Pancreas (tissue), 10 donors: ENCODE data around the gene TPPP3. TPM values are rescaled to one million over a fixed set of nuclear protein-coding genes. Genes with fewer than 3 reads are reported as not detected.
A peak's percentile ranks its signal among the peaks of the same experiment; 100 is the strongest.
"Not testable (repeated sequence)": the region's sequence is repeated elsewhere in the genome, so short reads cannot be mapped to it uniquely, and the experiment has no call there.

Source experiments
- ATAC-seq, 4 donors: fragments of 200-7000 bp; cut with Tn5 transposase; one replicate each; pipeline versions ENCODE4 v1.8.0 to v1.9.1; 2020; ENCODE audit warnings: mild to moderate bottlenecking in 4 of 4, moderate library complexity in 4 of 4
- DNase-seq, 6 donors: peaks; one replicate each; pipeline ENCODE4 v3.0.0-alpha.2; 2020
- FAIRE-seq: peaks from 2 replicates; lab custom pipeline; 2012; peaks lifted over from hg19 to GRCh38; lab: Jason Lieb, UNC
- H3K27ac ChIP-seq, 4 donors: fragments of 200-600 bp; sonication (generic); 1 replicate in 3 of 4; 2 replicates in 1 of 4; pipeline versions ENCODE4 v1.5.0 to v1.8.0; 2020
- H3K27me3 ChIP-seq, 4 donors: fragments of 200-600 bp; one replicate each; pipeline ENCODE4 v1.8.0; 2021
- H3K36me3 ChIP-seq, 3 donors: fragments of 200-600 bp; sonication (generic) in 1 of 3; one replicate each; pipeline versions ENCODE4 v1.5.0 to v1.8.0; 2020 to 2021
- H3K4me1 ChIP-seq, 3 donors: fragments of 200-600 bp; one replicate each; pipeline ENCODE4 v1.8.0; 2021
- H3K4me3 ChIP-seq, 4 donors: fragments of 200-600 bp; sonication (generic) in 2 of 4; one replicate each; pipeline versions ENCODE4 v1.5.0 to v1.8.0; 2020 to 2021
- H3K9me3 ChIP-seq, 4 donors: fragments of 200-600 bp; one replicate each; pipeline ENCODE4 v1.8.0; 2021
- WGBS, 2 donors: extraction: QIAGEN DNeasy Blood & Tissue Kit; methylation state at CpG; one replicate each; pipeline ENCODE4 v1.1.7; 2013; 5-methylcytosine and 5-hydroxymethylcytosine counted together
- intact Hi-C, 3 donors: fragments of 100-400 bp; cut with DNase I; formaldehyde crosslinking; loops; one replicate each; pipeline versions ENCODE4 v1.11.1 to v1.14.2; 2022
- polyA plus RNA-seq, 2 donors: library from polyadenylated mRNA; stranded (reverse); fragments of 200-250 nt; gene quantifications; one replicate each; pipeline ENCODE4 v1.2.3, GENCODE V29; 2013
- total RNA-seq, 6 donors: library from RNA; stranded (reverse); fragmentation: NEBNext Ultra II Directional in 4 of 6; extraction: Animal tissue kit (Norgen Biotek cat#: 25700) in 4 of 6; gene quantifications; one replicate each; pipeline versions ENCODE4 v1.2.1 to v1.2.4, GENCODE V29; 2021 to 2023
- TF ChIP-seq, protein P1 (sequence below), 4 donors: fragments of 200-600 bp; sonication (generic) in 3 of 4; IDR thresholded peaks; one replicate each; pipeline versions ENCODE4 v1.5.0 to v1.8.0; 2021; ENCODE audit warnings: antibody characterized with exemption in 4 of 4
- donor health status: healthy with polysubstance abuse.
- donor health status: DM: no; HTN: no; CAD: no; lungs with moderate emphysema.
- donor health status: DM: no; HTN: no; CAD: no.
- donor health status: control.
- donor health status: control.
- donor health status: Bipolar disorder and iron deficiency.
- donor health status: DM: yes; HTN: yes; CAD: no.
- donor health status: DM: no; HTN: no; CAD: no.
- donor health status: DM: no; HTN: no; CAD: no.
- donor health status: DM: yes; HTN: yes; CAD: no.

Gene TPPP3
- total and polyA plus RNA-seq, 8 donors, result 4.5 to 76.2 (median 10.6) TPM

DNA sequence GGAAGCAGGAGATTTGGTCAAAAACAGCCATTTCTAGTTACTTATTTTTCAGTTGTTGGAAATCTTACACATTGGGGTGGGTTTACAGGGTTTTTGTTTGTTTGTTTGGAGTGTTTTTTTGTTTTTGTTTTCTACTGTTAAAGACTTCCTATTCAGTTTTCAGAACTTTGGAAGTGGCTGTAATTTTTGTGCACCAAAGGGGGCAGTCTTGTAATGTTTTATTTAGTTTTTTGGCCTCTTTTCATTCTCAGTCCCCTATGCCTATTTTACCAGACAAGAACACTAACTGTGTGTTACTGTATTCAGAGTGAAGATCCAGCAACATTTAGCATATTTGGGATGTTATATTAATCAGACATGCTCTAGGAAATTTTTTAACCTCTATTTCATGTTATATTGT lies 20.6 kb downstream of the TPPP3 start:
- Histone ChIP-seq H3K9me3 (no peaks in the 10 kb centered on the region), H3K4me3 (no peak overlapping the region), H3K4me1 (no peaks in the 10 kb centered on the region), H3K36me3 (no peaks in the 10 kb centered on the region), H3K27ac (no peak overlapping the region), H3K27me3 (no peaks in the 10 kb centered on the region)
- TF ChIP-seq, protein P1, sequence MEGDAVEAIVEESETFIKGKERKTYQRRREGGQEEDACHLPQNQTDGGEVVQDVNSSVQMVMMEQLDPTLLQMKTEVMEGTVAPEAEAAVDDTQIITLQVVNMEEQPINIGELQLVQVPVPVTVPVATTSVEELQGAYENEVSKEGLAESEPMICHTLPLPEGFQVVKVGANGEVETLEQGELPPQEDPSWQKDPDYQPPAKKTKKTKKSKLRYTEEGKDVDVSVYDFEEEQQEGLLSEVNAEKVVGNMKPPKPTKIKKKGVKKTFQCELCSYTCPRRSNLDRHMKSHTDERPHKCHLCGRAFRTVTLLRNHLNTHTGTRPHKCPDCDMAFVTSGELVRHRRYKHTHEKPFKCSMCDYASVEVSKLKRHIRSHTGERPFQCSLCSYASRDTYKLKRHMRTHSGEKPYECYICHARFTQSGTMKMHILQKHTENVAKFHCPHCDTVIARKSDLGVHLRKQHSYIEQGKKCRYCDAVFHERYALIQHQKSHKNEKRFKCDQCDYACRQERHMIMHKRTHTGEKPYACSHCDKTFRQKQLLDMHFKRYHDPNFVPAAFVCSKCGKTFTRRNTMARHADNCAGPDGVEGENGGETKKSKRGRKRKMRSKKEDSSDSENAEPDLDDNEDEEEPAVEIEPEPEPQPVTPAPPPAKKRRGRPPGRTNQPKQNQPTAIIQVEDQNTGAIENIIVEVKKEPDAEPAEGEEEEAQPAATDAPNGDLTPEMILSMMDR (IDR thresholded peaks at IDR 0.05), result peak in 3 of 4 donors; percentile 9 to 20 (median 13)
- FAIRE-seq (no peak), ATAC-seq (peak; percentile 31 to 80 (median 67)), DNase-seq (no peak)
- intact Hi-C loops, result no loop called here

DNA sequence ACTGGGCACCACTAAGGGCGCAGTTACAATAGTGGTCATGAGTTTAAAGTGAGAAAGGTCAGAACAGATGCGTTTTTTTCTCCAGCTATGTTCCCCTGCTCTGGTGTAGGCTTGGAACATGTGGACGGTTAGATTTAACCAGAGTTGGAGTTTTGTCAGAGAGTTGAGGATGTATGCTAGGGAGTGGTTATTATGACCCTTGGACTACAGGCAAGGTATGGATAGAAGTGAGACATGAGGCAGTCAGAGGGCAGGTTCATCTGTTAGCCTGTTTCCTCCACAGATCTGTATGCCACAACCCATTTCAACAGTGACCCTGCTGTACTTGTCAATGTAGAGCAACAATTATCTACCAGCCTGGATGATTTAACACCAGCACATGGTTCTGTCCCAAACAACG lies 22.6 kb downstream of the TPPP3 start:
- 83 to 91% methylated on average over 4 of the region's 4 CpGs for WGBS, 2 donors
- ATAC-seq, result no peak
- no peaks in the 10 kb centered on the region for H3K4me1 ChIP-seq
- FAIRE-seq, result no peak
- intact Hi-C loops, result no loop called here
- TF ChIP-seq, protein P1 (IDR thresholded peaks at IDR 0.05), result no peak
- H3K27ac ChIP-seq, result no peak overlapping the region
- H3K36me3 ChIP-seq, result no peaks in the 10 kb centered on the region
- H3K27me3 ChIP-seq, result no peaks in the 10 kb centered on the region
- DNase-seq, result no peak
- H3K9me3 ChIP-seq, result no peaks in the 10 kb centered on the region
- H3K4me3 ChIP-seq, result no peak overlapping the region

DNA sequence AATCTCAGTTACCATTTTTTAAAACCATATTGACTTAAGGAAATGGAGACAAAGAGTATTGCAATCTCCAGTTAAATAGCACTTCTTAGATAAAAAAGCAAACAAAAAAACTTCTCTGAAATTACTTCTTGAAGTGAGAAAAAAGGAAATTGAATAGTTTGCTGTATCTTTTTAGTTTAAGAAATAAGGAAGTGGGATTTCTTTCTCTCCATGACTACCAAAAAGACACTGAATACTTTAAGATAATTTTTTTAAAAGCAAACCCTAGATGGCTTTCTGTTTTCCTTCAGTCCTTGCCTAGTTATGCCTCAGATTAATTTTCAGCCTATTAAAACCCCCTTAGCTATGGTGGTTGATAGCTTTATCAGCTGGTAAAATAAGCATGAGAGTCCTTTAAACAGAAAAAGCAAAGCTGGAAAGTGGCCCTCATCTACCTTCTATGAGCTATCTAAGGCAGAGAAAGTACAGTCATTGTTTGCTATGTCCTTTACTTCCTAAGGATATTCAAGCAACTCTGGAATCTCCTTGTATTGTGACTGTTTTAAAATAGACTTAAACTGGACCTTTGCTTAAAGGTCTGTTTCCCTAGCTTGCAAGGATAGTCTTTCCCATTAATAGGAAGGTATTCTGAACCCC lies 28.6 kb downstream of the TPPP3 start:
- H3K9me3 ChIP-seq, result no peaks in the 10 kb centered on the region
- H3K36me3 ChIP-seq, result no peaks in the 10 kb centered on the region
- peaks cover 6 to 31% (median 24%) of the 10 kb centered on the region in 3 donors for H3K4me1 ChIP-seq
- H3K4me3 ChIP-seq, result no peak overlapping the region
- FAIRE-seq (no peak), ATAC-seq (peak in 1 of 4 donors; percentile 14), DNase-seq (no peak)
- H3K27me3 ChIP-seq, result no peaks in the 10 kb centered on the region
- peak overlapping the region in 3 of 4 donors; percentile 30 to 83 (median 76) for H3K27ac ChIP-seq
- TF ChIP-seq, protein P1 (IDR thresholded peaks at IDR 0.05), result no peak
- intact Hi-C loops, result loop anchor here in 1 of 3 donors (5.0 kb wide), 1 partner anchor 38 kb away; no protein-coding TSS in a partner anchor

DNA sequence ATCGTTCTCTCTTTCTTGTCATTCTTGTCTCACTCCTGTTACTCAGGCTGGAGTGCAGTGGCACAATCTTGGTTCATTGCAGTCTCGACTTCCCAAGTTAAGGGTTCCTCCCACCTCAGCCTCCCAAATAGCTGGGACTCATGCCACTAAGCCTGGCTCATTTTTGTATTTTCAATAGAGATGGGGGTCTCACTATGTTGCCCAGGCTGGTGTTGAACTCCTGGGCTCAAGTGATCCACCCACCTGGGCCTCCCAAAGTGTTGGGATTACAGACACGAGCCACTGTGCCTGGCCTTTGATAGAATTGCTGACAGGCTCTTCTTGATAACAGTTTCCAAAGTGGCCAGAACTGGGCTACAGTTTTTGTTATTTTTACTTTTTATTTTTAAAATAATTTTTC lies 32.3 kb downstream of the TPPP3 start:
- peaks cover 6 to 31% (median 24%) of the 10 kb centered on the region in 3 donors for H3K4me1 ChIP-seq
- 66 to 72% methylated on average over 3 of the region's 3 CpGs for WGBS, 2 donors
- FAIRE-seq (no peak), ATAC-seq (no peak), DNase-seq (no peak)
- H3K27ac ChIP-seq, result no peak overlapping the region
- H3K36me3 ChIP-seq, result no peaks in the 10 kb centered on the region
- intact Hi-C loops, result loop anchor here in 1 of 3 donors (5.0 kb wide), 1 partner anchor 41 kb away; no protein-coding TSS in a partner anchor
- H3K9me3 ChIP-seq, result no peaks in the 10 kb centered on the region
- TF ChIP-seq, protein P1 (IDR thresholded peaks at IDR 0.05), result no peak
- H3K27me3 ChIP-seq, result no peaks in the 10 kb centered on the region
- no peak overlapping the region for H3K4me3 ChIP-seq

DNA sequence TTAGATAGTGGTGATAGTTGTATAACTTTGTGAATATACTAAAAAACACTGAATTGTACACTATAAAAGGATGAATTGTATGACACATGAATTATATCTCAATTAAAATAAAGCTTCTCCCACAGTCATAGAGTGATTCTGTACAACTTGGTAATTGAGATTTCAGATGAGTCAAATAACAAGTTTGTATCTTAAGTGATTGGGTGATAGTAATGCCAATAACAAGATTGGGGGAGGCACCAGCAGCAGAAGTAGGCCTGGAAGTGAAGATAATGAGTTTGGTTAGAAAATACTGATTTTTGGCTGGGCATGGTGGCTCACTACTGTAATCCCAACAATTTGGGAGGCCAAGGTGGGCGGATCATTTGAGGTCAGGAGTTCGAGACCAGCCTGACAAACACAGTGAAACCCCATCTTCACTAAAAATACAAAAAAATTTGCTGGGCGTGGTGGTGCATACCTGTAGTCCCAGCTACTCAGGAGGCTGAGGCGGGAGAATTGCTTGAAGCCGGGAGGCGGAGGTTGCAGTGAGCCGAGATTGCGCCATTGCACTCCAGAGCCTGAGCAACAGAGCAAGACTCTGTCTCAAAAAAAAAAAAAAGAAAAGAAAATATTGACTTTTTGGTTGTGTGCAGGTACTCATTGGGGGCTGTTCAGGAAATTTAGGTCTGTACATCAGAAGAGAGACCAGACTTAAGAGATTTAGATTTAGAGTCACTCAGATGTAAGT lies 33.6 kb downstream of the TPPP3 start:
- not testable (repeated sequence) for ATAC-seq, H3K27me3 ChIP-seq, H3K36me3 ChIP-seq, DNase-seq, FAIRE-seq, H3K27ac ChIP-seq, H3K9me3 ChIP-seq, H3K4me3 ChIP-seq
- intact Hi-C loops, result loop anchor here in 1 of 3 donors (5.0 kb wide), 1 partner anchor 43 kb away; no protein-coding TSS in a partner anchor
- peaks cover 6 to 21% (median 16%) of the 10 kb centered on the region in 3 donors for H3K4me1 ChIP-seq
- WGBS, 2 donors, result 92 to 94% methylated on average over 8 of the region's 8 CpGs
